GM19372 (cell line): ENCODE measurements around the gene ERFL.

ENCODE experiments used
- ATAC-seq: cut with Tn5 transposase; IDR thresholded peaks from one replicate; pipeline ENCODE4 v1.9.1; 2021; ENCODE audit warnings: mild to moderate bottlenecking, low read depth, moderate library complexity; ENCODE audit not compliant: unreplicated experiment

Gene ERFL

DNA sequence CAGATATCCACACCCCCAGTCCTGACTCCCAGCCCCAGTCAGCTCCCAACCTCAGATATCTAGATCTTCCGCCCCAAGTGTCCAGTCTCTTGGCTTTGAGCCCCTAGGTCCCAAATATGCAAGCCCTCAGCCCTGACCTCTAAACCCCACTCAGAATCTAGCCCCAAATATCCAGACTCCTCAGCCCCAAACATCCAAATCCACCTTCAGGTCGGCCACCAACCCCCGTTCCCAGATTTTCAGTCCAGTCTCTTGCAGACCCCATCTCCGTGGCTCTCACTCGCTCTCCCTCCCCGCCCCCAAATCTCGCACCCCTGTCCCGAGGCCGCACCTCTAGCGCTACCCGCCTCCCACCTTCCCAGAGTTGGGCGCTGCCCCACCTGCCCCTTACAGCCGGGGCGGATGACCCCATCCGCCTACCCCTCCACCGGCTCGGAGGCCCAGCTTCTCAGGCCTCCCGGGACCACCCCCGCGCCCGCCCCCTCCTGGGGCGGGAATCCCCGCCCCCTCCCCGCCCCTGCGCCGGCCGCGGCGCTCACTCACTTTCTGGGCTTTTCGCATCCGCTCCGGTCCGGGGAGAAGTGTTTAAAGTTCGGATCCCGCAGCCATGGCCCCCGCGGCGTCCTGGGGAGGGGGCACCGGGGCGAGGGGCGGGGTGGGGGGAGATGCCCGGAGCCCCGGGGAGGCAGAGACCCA, 604 bp downstream of the ERFL start:
- ATAC-seq, result no peak

GRCh38 chr19:41926763-41927496, 1.3 kb downstream of the ERFL start:
- ATAC-seq, result no peak

DNA sequence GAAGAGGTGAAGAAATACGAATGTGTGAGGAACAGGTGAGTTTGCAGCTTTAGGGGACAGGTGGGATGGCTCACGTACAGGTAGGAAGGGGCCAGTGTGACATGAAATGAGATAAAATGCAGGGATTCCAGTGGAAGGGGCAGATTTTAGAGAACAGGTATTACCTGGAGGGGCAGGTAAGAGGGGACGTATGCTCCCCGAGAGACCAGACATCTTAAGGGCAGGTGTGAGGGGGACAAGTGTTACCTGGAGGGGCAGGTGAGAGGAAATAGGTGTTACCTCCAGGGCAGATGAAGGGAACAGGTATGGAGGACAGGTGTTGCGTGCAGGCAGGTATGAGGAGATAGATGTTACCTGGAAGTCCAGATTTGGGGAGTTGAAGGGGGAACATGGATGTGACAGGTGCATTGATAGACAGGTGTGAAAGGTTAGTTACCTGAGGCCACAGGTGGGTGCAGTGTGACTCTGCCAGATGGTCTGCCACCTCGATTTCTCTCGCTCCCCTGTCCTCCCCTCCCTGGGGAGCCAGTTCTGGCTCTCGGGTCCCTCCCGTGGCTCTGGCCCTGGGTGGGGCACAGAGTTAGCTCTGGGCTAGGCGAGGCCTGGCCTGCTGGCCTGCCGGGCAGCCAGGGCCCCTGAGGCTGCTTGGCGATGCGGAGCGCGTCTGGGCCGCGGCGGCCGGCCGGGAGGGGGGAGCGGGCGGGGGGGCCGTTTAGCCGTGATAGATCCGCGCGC, 2.1 kb downstream of the ERFL start:
- ATAC-seq, result no peak

GRCh38 chr19:41925208-41926003, 2.8 kb downstream of the ERFL start:
- no peak for ATAC-seq

- no peak for ATAC-seq
Measured at GRCh38 chr19:41924151-41925145, 3.8 kb downstream of the ERFL start.

- ATAC-seq, result no peak
Measured at GRCh38 chr19:41923045-41923788, 5.0 kb downstream of the ERFL start.

- ATAC-seq, result no peak
Measured at GRCh38 chr19:41922585-41922984, 5.7 kb downstream of the ERFL start.

GRCh38 chr19:41921577-41922576, 6.4 kb downstream of the ERFL start:
- ATAC-seq, result no peak

- ATAC-seq, result no peak
Measured at GRCh38 chr19:41920882-41921576, 7.2 kb downstream of the ERFL start.

DNA sequence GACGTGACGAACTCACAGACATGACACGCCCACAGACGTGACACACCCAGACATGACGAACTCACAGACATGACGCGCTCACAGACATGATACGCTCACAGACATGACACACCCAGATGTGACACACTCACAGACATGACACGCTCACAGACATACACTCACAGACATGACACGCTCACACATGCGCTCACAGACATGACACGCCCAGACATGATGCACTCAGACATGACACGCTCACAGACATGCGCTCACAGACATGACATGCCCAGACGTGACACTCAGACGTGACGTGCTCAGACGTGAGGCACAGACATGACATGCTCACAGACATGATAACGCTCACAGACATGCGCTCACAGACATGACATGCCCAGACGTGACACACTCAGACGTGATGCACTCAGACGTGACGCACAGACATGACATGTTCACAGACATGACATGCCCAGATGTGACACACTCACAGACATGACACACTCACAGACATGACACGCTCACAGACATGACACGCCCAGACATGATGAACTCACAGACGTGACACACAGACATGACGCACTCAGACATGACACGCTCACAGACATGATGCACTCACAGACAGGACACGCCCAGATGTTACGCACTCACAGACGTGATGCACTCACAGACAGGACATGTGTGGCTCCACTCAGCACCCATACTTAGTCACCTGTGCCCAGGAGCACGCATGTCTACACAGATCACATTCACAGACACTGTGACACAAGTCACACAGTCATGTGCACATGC, 8.1 kb downstream of the ERFL start:
- ATAC-seq, result no peak

DNA sequence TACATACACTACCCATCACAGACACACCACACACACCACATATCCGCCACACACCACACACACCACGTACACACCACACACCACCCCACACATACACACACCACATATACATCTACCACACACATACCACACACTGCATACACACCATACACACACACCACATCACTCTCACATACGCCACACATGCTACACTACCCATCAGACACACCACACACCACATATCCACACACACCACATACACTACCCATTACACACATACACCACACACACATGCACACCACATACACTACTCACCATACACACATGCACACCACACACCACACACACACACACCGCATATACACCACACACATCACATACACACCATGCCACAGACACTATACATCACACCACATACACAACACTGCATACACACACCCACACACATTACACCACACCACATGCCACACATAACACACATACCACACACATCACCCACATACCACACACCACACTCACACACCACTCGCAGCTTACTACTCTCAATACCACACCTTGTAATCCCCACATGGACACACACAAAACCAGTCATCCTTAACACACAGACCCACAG, 9.5 kb downstream of the ERFL start:
- ATAC-seq, result no peak

GRCh38 chr19:41918095-41918494, 10.2 kb downstream of the ERFL start:
- no peak for ATAC-seq

DNA sequence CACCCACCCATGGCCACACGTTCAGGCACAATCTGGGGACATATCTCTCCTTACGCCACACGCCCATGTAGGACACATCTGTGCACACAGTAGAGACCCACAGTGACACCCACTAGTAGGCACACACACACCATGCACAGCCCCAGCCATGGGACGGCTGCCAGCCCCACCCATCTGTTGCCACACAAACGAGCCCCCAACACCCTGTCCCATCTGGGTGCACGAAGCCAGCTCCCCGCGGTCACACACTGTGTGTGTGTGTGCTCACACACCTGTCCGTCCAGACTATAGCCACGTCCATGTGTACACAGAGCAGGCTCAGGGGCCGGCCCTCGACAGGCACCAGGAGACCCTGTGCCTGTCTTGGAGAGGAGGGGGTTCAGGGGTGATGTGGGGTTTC, 10.6 kb downstream of the ERFL start:
- no peak for ATAC-seq

DNA sequence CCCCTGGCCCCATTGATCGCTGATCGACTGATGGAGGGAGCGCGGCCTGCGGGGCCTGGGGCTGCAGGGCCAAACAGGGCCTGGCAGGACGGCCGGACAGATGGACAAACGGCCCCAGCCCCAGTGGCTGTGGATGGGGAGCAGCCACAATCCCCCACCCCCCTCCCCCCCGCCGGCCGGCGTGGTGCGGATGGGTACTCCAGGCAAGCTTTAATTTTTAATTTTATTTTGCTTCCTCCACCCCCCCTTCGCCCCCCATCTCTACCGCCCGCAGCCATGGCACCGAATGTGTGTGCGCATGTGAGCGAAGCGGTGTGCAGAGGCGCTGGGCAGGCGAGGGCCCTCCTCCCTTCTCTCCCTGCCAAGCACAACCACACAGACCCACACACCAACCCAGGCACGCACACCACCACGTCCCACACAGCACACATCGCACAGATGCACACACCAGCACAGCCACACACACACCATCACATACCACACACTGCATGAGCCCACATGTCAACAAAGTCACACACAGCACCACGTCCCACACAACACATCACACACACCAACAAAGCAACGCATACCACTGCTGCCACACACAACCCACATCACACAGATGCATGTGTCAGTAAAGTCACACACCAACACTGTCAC, 12.4 kb downstream of the ERFL start:
- ATAC-seq, result no peak

GRCh38 chr19:41915021-41915775, 13.1 kb downstream of the ERFL start:
- no peak for ATAC-seq
